ENCODE measurements around the gene TSEN34.
"Not testable (repeated sequence)": the region's sequence is repeated elsewhere in the genome, so short reads cannot be mapped to it uniquely, and the experiment has no call there.

TSEN34 gene

DNA sequence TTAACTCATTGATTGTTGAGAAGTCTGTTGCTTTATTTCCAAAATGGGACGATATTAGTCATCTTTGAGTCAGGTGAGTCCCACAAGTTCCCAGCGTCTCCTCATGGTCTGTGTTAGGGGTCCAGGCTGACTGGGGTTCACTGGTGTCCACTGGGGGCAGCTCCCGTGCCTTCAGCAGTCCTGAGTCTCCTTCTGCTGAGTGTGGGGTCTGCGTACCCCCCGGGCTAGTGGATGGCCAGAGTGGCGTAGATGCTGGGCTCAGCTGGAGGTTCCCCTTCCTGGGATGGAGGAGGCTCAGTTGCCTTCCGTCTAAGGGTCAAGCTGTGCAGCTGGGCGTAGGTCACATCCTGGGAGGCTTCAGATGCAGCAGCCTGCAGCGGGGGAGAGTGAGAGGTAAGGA is 25.8 kb downstream of the TSEN34 start:
- TF ChIP-seq, protein P1, sequence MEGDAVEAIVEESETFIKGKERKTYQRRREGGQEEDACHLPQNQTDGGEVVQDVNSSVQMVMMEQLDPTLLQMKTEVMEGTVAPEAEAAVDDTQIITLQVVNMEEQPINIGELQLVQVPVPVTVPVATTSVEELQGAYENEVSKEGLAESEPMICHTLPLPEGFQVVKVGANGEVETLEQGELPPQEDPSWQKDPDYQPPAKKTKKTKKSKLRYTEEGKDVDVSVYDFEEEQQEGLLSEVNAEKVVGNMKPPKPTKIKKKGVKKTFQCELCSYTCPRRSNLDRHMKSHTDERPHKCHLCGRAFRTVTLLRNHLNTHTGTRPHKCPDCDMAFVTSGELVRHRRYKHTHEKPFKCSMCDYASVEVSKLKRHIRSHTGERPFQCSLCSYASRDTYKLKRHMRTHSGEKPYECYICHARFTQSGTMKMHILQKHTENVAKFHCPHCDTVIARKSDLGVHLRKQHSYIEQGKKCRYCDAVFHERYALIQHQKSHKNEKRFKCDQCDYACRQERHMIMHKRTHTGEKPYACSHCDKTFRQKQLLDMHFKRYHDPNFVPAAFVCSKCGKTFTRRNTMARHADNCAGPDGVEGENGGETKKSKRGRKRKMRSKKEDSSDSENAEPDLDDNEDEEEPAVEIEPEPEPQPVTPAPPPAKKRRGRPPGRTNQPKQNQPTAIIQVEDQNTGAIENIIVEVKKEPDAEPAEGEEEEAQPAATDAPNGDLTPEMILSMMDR (IDR thresholded peaks at IDR 0.05; ENCODE audit: extremely low read depth, missing control alignments) = no peak
- DNase-seq (ENCODE audit: low spot score) = no peak

DNA sequence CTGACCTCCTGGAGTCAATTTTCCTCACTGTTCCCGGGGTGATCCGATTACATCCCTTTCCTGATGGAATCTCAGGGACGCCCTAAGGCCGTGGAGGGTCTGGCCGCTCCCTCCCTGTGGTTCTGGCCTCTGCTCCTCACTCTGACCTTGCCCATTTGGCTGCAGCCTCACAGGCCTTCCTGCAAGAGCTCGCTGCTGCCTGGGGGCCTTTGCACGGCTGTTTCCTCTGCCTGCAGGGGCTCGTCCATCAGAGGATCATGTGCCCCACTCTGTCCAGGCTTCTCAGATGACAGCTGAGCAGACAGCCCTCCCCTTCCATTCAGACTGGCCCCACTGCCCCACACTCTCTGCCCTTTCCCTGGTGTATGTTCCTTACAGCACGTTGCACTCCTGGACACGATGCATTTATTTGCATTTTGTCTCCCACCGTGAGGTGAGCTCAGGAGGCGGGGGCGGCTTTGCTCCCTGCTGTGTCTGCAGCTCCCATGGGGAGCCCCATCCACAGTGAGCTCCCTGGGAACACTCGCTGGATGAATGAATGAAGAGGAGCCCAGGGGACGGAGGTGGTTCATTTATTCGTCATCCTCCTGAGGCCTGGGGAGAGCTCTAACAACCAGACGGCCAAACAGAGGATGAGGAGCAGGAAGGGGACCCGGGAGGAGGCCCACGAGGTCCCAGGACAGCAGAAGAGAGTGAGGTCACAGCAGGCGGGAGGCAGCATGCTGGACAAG is 26.6 kb downstream of the TSEN34 start:
- not testable (repeated sequence) for DNase-seq (ENCODE audit: low spot score)

DNA sequence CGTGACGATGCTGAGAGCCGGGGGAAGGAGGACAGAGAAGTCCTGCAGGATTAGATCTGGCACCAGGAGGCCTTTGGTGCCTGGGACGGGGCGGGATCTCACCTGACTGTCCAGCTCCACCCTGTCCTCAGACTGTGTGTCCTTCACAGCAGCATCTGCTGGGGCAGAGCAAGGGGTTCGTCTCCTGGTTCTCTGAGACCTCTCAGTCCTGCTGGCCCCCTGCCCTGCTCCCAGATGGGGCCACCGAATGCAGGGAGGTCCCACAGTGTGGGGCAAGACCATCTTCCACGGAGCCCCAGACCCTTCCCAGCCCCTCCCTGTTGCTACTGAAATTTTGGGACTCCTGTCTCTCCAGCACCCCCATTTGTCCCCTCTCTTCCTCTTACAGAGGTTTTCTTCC is 27.2 kb downstream of the TSEN34 start:
- DNase-seq (ENCODE audit: low spot score) = no peak
- TF ChIP-seq, protein P1 (IDR thresholded peaks at IDR 0.05; ENCODE audit: extremely low read depth, missing control alignments) = no peak

DNA sequence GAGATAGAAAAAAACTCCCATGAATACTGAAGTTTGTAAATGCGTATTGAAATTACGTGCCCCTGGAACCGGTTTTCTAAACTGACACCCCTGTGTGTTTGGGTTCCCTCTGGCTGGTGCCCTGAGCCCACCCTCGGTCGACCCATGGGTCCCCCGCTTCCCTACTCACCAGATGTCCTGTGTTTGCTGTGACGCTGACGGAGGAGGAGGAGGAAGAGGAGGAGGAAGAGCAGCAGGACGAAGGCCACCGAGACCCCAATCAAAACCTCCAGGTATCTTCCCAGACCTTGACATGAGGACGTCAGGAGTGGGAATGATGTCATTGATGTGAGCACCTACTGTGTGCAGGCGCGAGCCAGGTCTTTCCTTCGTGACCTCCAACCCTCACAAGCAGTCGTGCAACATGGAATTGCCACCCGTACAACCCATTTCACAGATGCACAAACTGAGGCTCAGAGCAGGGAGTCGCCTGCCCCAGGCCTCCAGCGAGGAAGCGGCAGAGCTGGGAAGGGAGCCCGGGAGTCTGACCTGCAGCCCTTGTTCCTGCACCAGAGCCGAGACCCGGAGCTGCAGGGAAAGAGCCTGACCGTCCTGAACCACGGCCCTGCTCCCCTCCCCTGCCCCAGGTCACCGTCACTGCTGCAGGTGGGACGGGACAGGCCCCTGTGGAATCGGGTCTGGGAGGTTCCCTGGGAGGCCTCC is 28.0 kb downstream of the TSEN34 start:
- DNase-seq (ENCODE audit: low spot score) = no peak
- TF ChIP-seq, protein P1 (IDR thresholded peaks at IDR 0.05; ENCODE audit: extremely low read depth, missing control alignments) = no peak

DNA sequence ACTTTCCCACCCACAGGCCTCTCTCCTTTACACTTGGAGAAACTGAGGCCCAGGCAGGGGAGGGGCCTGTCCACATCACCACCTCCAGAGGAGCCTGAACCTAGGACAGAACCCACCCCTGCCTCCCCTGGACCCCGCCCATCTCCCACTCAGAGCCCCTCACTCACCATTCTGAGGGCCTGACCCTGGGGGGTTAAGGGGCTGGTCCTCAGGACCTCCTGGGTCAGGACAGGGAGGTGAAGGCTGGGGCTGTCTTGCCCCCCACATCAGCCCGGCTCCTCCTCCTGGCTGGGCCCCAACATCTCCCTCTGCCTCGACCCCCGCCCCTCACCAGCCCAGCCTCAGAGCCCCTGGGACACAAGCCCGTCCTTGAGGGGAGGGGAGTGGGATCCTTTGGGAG is 28.6 kb downstream of the TSEN34 start:
- DNase-seq (ENCODE audit: low spot score) = not testable (repeated sequence)

DNA sequence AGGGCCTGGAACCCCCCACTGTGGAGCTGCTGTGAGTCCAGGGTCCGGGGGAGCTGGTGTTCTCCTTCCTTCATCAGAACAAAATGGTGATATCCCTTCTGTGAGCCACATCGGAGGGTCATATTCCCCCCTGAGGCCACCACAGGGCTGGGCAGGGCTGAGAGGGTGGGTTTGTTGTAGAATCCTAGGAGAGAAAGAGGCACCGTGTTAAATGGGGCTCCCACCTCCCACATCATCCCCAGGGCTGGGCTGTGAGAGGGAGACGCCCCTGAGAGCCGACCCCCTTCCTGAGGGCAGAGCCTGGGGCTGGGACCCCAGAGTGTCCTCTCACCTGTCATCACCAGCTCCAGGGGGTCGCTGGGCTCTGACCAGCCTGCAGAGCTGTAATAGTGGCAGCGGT is 30.8 kb downstream of the TSEN34 start:
- DNase-seq (ENCODE audit: low spot score) = not testable (repeated sequence)

DNA sequence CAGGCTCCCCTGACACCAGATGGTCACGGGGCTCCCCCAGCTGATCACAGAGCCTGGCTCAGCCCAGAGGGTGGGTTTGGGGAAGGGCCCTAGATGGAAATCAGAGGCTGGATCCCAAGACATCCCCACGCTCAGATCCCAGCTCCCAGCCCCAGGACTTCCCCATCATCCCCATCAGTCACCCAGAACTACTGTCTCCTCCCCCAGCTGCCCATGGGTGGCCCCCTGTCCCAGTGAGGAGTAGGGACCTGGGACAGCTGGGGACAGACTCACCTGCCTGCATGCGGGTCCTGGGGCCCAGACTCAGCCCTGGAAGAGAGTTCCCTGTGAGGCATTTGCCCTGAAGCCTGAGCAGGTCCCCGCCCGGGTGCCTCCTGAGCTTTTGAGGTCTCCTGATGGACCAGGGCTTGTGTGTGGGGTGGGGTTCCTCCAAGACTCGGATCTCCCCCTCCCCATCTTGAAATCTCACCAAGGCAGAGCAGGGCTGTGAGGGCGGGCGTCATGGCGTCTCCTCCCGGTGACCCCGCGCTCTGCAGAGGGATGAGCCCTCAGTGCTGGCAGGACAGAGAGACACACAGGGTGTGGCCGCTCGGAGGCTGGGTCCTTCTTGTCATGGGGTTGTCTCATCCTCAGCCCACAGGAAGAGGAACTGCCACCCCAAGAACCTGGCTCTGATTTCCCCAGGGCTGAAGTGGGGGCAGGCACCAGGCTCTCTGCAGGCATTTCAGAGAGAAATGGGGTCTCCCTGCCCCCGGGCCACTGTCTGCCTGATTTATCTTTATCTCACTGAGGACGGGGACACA is 31.6 kb downstream of the TSEN34 start, which contains the start of gene LILRB3:
Gene LILRB3, minus strand, starts transcription at position 534 of the 803 bp plus-strand sequence. Its CDS starts 31 bp downstream, at position 503.
- not testable (repeated sequence) for DNase-seq (ENCODE audit: low spot score)

DNA sequence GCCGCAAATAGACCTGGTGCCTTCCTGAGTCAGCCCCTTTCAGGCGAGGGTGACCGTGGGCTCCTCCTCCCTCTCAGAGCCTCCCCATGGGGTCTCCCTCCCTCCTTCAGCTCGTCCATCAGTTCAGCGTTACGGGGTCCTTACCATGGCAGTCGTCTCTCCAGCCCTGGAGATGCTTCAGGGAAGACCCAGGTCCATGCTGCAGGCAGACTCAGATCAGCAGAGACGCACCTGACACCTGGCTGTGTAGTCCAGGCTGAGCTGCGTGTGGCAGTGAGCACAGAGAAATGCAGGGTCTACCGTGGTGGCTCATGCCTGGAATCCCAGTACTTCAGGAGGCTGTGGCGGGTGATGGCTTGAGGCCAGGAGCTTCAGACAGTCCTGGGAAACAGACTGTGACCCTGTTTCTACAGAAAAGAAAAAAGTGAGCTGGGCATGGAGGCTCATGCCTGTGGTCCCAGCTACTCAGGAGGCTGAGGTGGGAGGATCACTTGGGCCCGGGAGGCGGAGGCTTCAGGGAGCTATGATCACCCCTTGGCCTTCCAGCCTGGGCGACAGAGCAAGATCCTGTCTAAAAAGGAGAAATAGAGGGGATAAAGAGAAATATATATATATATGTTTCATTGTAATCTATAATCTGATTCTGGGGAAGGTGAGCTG is 32.3 kb downstream of the TSEN34 start:
- DNase-seq (ENCODE audit: low spot score) = not testable (repeated sequence)

DNA sequence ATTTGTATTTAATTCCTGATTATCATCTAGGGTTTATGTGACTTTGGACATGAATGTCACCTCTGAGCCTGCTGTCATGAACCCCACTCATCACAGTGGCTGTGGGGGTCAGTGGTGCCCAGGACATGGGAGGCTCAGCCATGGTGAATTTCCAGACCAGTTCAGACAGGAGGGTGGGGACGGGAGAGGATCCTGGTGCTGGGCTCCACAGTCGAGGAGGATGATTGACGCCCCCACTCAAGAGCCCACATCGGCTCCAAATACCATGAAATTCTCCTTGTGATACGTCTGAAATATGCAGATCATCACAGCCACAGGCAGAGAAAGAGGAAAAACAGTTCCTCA is 32.8 kb downstream of the TSEN34 start:
- DNase-seq (ENCODE audit: low spot score) = not testable (repeated sequence)

DNA sequence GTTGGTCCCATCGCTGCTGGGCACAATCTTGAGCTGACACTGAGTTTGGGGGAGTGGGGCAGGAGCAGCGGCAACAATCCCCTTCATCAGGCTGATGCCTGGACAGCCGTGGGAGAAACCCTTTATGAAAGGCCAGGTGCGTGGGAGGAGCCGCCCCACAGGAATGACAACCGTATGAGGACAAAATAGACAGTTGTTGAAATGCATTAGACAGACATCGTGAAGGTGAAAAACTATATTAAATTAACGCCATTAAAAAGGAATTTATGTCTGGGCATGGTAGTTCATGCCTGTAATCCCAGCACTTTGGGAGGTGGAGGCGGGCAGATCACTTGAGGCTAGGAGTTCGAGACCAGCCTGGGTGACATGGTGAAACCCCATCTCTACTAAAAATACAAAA is 33.5 kb downstream of the TSEN34 start:
- not testable (repeated sequence) for DNase-seq (ENCODE audit: low spot score)

DNA sequence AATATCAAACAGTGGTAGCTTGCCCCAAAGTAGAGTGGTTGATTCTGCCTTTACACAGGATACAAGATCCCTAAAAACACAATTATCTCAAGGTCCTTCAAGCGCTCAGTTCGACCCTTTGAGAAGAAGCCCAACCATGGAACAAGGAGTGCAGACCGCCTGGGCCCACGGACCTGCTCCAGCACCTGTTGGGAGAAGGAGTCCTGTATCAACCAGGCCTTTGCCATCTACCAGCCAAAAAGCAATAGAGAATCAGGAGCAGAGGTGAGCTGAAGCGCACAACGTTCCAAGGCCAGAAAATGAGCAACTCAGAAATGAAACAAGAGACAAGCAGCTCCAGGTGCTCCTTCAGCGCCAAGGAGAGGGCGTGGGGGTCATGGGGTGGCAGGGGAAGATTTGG is 38.0 kb downstream of the TSEN34 start:
- DNase-seq (ENCODE audit: low spot score) = no peak
- TF ChIP-seq, protein P1 (IDR thresholded peaks at IDR 0.05; ENCODE audit: extremely low read depth, missing control alignments) = no peak

All from GM20000 (cell line).